OCI-LY3 (cell line): ENCODE results near the gene CTSL.
"Not testable (repeated sequence)": the region's sequence is repeated elsewhere in the genome, so short reads cannot be mapped to it uniquely, and the experiment has no call there.

Experiments
- H2AFZ ChIP-seq: fragments of 200-600, 300-600 bp; shearing (Covaris generic); 2 replicates; pipeline ENCODE4 v1.6.0; 2014; ENCODE audit warnings: antibody characterized with exemption, low read depth, low read length
- H3K27ac ChIP-seq: fragments of 200-600, 300-600 bp; sonication (generic); 2 replicates; pipeline ENCODE4 v1.5.1; 2014; ENCODE audit warnings: mild to moderate bottlenecking, low read length, moderate library complexity, mixed read lengths
- H3K27me3 ChIP-seq: fragments of 200-600, 300-600 bp; sonication (generic); 2 replicates; pipeline ENCODE4 v1.6.1; 2014; ENCODE audit warnings: low read depth, low read length, mixed read lengths
- H3K36me3 ChIP-seq: fragments of 200-600, 300-600 bp; sonication (generic); replicated peaks from 2 replicates; pipeline ENCODE3; 2014; ENCODE audit warnings: low read depth, low read length, mixed read lengths
- H3K4me1 ChIP-seq: fragments of 300-600, 200-600 bp; sonication (generic); 2 replicates; pipeline ENCODE4 v1.6.1; 2014; ENCODE audit warnings: low read length, mixed read lengths
- H3K4me2 ChIP-seq: fragments of 200-600, 300-600 bp; sonication (generic); 2 replicates; pipeline ENCODE4 v1.6.1; 2014; ENCODE audit warnings: low read length, mixed read lengths
- H3K4me3 ChIP-seq: fragments of 300-600, 200-600 bp; sonication (generic); 2 replicates; pipeline ENCODE4 v1.5.1; 2014; ENCODE audit warnings: antibody characterized with exemption, mild to moderate bottlenecking, low read length, moderate library complexity
- H3K79me2 ChIP-seq: fragments of 300-600, 200-600 bp; shearing (Covaris generic); 2 replicates; pipeline ENCODE4 v1.6.1; 2014; ENCODE audit warnings: mild to moderate bottlenecking, low read length, mixed read lengths
- H3K9ac ChIP-seq: fragments of 300-600, 200-600 bp; shearing (Covaris generic); 2 replicates; pipeline ENCODE4 v1.6.0; 2014; ENCODE audit warnings: mild to moderate bottlenecking, low read length, moderate library complexity
- H3K9me3 ChIP-seq: fragments of 200-600, 300-600 bp; shearing (Covaris generic); 2 replicates; pipeline ENCODE4 v1.6.1; 2014; ENCODE audit warnings: low read length, mixed read lengths; ENCODE audit not compliant: insufficient read depth
- H4K20me1 ChIP-seq: fragments of 200-600, 300-600 bp; sonication (generic); 2 replicates; pipeline ENCODE4 v1.6.1; 2016; ENCODE audit warnings: low read length, mixed read lengths; ENCODE audit not compliant: insufficient read depth
- CTCF ChIP-seq: fragments of 200-600, 300-600 bp; sonication (generic); IDR thresholded peaks from 2 replicates; pipeline ENCODE4 v1.5.1; 2014; ENCODE audit warnings: antibody characterized with exemption, low read length, low read depth
- EZH2phosphoT487 ChIP-seq: fragments of 200-600 bp; shearing (Covaris generic); IDR thresholded peaks from 2 replicates; pipeline ENCODE4 v1.6.1; 2018; ENCODE audit warnings: antibody characterized with exemption, mixed run types, low read depth

Gene CTSL

GRCh38 chr9:87751423-87751822, 25.5 kb downstream of the CTSL start:
- Histone ChIP-seq H3K4me2 (no peak overlapping the region), H3K4me3 (no peak overlapping the region), H3K9ac (no peak overlapping the region), H2AFZ (no peak overlapping the region), H3K36me3 (no peaks in the 10 kb centered on the region), H3K9me3 (no peaks in the 10 kb centered on the region), H3K4me1 (no peaks in the 10 kb centered on the region), H3K27me3 (no peaks in the 10 kb centered on the region), H3K79me2 (no peaks in the 10 kb centered on the region), H3K27ac (no peak overlapping the region), H4K20me1 (no peaks in the 10 kb centered on the region)
- TF ChIP-seq CTCF (no peak), EZH2phosphoT487 (no peak)

- no peak overlapping the region for H3K4me2 ChIP-seq
- H3K9me3 ChIP-seq, result no peaks in the 10 kb centered on the region
- TF ChIP-seq CTCF (no peak), EZH2phosphoT487 (no peak)
Observed at GRCh38 chr9:87751868-87752267, 25.9 kb downstream of the CTSL start.

GRCh38 chr9:87753313-87753712, 27.4 kb downstream of the CTSL start:
- Histone ChIP-seq H3K9me3 (no peaks in the 10 kb centered on the region), H4K20me1 (no peaks in the 10 kb centered on the region), H3K4me3 (no peak overlapping the region), H3K27ac (no peak overlapping the region), H3K27me3 (no peaks in the 10 kb centered on the region), H3K79me2 (no peaks in the 10 kb centered on the region), H3K36me3 (no peaks in the 10 kb centered on the region), H3K4me1 (no peaks in the 10 kb centered on the region), H3K9ac (no peak overlapping the region), H2AFZ (no peak overlapping the region), H3K4me2 (no peak overlapping the region)
- TF ChIP-seq CTCF (no peak), EZH2phosphoT487 (no peak)

More at GRCh38 chr9:87751868-87752267, 25.9 kb downstream of the CTSL start:
- H3K79me2 ChIP-seq, result no peaks in the 10 kb centered on the region
- no peak overlapping the region for H3K27ac ChIP-seq
- H3K4me1 ChIP-seq, result no peaks in the 10 kb centered on the region
- no peaks in the 10 kb centered on the region for H3K27me3 ChIP-seq
- no peaks in the 10 kb centered on the region for H4K20me1 ChIP-seq
- no peaks in the 10 kb centered on the region for H3K36me3 ChIP-seq
- H3K9ac ChIP-seq, result no peak overlapping the region
- H3K4me3 ChIP-seq, result no peak overlapping the region
- H2AFZ ChIP-seq, result no peak overlapping the region

- H3K4me1 ChIP-seq, H3K79me2 ChIP-seq, H3K4me2 ChIP-seq: not testable (repeated sequence)
Observed at GRCh38 chr9:87758330-87758729, 32.4 kb downstream of the CTSL start.

GRCh38 chr9:87759980-87760379, 34.1 kb downstream of the CTSL start:
- H3K4me2 ChIP-seq, H3K4me1 ChIP-seq, H3K27ac ChIP-seq, H3K4me3 ChIP-seq, H2AFZ ChIP-seq, H3K9ac ChIP-seq, H3K79me2 ChIP-seq, H3K27me3 ChIP-seq, H4K20me1 ChIP-seq, H3K36me3 ChIP-seq, H3K9me3 ChIP-seq: not testable (repeated sequence)

More at GRCh38 chr9:87758330-87758729, 32.4 kb downstream of the CTSL start:
- H3K27ac ChIP-seq, H3K9ac ChIP-seq, H3K4me3 ChIP-seq, H3K27me3 ChIP-seq, H4K20me1 ChIP-seq, H2AFZ ChIP-seq, H3K9me3 ChIP-seq, H3K36me3 ChIP-seq: not testable (repeated sequence)
